Lower leg skin (tissue), 4 donors: ENCODE data around the gene SIX4. TPM values are rescaled to one million over a fixed set of nuclear protein-coding genes. Genes with fewer than 3 reads are reported as not detected.

Experiments used
- DNase-seq, 2 donors: peaks; one replicate each; pipeline ENCODE4 v3.0.0-alpha.2; 2019; ENCODE audit warnings: low spot score in 2 of 2
- H3K4me3 ChIP-seq: fragments of 200-600 bp; sonication (generic); 2 replicates; pipeline ENCODE4 v1.5.1; 2017; ENCODE audit warnings: mild to moderate bottlenecking, low read depth; ENCODE audit not compliant: poor library complexity, severe bottlenecking
- POLR2A ChIP-seq, 2 donors: fragments of 450-650 bp; IDR thresholded peaks; one replicate each; pipeline ENCODE4 v1.6.1; 2016 to 2017; ENCODE audit warnings: antibody characterized with exemption in 2 of 2, mild to moderate bottlenecking in 1 of 2, moderate library complexity in 1 of 2
- WGBS, 2 donors: methylation state at CpG; one replicate each; pipeline ENCODE4 v1.1.5; 2018; 5-methylcytosine and 5-hydroxymethylcytosine counted together
- intact Hi-C: fragments of 100-400 bp; cut with DNase I; formaldehyde crosslinking; loops from one replicate; pipeline ENCODE4 v1.15.0; 2023; ENCODE audit warnings: low total_unique reads
- total RNA-seq, 4 donors: library from RNA; depleted of rRNA; stranded (reverse); fragments of >200 nt; gene quantifications; one replicate each; pipeline ENCODE4 v1.1.0, GENCODE V29; 2016
- TF ChIP-seq, protein P1 (sequence below), 3 donors: fragments of 450-650 bp; IDR thresholded peaks; one replicate each; pipeline ENCODE4 v1.5.1; 2016; ENCODE audit warnings: antibody characterized with exemption in 3 of 3, mild to moderate bottlenecking in 3 of 3, moderate library complexity in 2 of 3

SIX4 gene
- total RNA-seq, 4 donors from 2014 or later, result 0.38 to 0.98 (median 0.60) TPM

DNA sequence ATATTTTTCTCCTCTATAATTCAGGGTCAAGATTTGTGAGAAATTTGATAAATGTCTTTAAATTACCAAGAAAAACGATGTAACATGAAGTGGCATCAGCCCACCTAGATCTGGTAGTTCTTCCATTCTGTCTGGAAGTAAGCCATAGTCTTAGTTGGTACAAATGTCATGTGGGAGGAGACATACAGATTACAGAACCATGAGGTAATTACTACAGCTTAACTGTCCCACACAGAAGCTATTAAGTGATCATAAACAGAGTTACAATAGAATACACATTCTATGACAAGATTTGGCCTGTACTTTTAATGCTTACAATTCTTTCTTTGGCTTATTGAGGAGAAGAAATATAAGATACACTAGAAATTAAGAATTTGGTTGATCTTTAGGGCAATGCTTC, 61.2 kb downstream of the SIX4 start:
- no peak for DNase-seq
- 73 to 87% methylated on average over 1 of the region's 1 CpG for WGBS, 2 donors
- intact Hi-C loops, result no loop called here
- H3K4me3 ChIP-seq, result no peak overlapping the region
- TF ChIP-seq, protein P1, sequence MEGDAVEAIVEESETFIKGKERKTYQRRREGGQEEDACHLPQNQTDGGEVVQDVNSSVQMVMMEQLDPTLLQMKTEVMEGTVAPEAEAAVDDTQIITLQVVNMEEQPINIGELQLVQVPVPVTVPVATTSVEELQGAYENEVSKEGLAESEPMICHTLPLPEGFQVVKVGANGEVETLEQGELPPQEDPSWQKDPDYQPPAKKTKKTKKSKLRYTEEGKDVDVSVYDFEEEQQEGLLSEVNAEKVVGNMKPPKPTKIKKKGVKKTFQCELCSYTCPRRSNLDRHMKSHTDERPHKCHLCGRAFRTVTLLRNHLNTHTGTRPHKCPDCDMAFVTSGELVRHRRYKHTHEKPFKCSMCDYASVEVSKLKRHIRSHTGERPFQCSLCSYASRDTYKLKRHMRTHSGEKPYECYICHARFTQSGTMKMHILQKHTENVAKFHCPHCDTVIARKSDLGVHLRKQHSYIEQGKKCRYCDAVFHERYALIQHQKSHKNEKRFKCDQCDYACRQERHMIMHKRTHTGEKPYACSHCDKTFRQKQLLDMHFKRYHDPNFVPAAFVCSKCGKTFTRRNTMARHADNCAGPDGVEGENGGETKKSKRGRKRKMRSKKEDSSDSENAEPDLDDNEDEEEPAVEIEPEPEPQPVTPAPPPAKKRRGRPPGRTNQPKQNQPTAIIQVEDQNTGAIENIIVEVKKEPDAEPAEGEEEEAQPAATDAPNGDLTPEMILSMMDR (IDR thresholded peaks at IDR 0.05), result no peak
- TF ChIP-seq POLR2A (IDR thresholded peaks at IDR 0.05), result no peak

DNA sequence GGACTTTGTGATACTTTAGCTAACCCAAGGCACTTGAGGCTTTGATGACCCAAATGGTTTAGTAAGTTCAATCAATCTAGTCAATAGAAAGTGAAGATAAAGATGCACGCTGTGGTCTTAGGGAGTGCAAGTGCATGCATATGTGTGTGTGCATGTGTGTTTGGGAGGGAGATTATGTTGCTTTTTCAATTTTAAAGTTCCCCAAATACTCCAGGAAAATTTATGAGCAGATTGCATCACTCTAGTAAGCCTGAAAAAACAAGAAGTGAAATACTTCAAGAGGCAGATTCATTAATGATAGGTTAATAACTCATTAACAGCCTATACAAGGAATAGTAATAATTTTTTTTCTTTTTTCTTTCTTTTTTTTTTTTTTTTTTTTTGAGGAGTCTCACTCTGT, 62.4 kb downstream of the SIX4 start:
- no peak overlapping the region for H3K4me3 ChIP-seq
- 84 to 86% methylated on average over 1 of the region's 1 CpG for WGBS, 2 donors
- no peak for DNase-seq
- TF ChIP-seq POLR2A (IDR thresholded peaks at IDR 0.05), result no peak
- TF ChIP-seq, protein P1 (IDR thresholded peaks at IDR 0.05), result no peak
- intact Hi-C loops, result no loop called here

Other genes with a start within 250 kb of the SIX4 start
- not detected for gene C14orf39, start 238.3 kb downstream of the SIX4 start, total RNA-seq
- gene SIX6, start 215.2 kb downstream of the SIX4 start, total RNA-seq, result not detected
- gene SIX1, start 74.9 kb downstream of the SIX4 start, total RNA-seq, result 1 to 10 TPM in 2 of 4 donors, under 1 TPM in 1, not detected in 1; 0.21 to 1.2 (median 1.0) TPM
- gene MNAT1, start 10.4 kb upstream of the SIX4 start, total RNA-seq, result 10 to 100 TPM in 2 of 4 donors, 1 to 10 TPM in 2; 8.4 to 25.4 (median 16.7) TPM